8988T (cell line): ENCODE results near the gene RBM19.
A peak's percentile ranks its signal among the peaks of the same experiment; 100 is the strongest.

ENCODE experiments used
- DNase-seq: peaks from one replicate; pipeline ENCODE4 v3.0.0; 2011

The RBM19 gene

DNA sequence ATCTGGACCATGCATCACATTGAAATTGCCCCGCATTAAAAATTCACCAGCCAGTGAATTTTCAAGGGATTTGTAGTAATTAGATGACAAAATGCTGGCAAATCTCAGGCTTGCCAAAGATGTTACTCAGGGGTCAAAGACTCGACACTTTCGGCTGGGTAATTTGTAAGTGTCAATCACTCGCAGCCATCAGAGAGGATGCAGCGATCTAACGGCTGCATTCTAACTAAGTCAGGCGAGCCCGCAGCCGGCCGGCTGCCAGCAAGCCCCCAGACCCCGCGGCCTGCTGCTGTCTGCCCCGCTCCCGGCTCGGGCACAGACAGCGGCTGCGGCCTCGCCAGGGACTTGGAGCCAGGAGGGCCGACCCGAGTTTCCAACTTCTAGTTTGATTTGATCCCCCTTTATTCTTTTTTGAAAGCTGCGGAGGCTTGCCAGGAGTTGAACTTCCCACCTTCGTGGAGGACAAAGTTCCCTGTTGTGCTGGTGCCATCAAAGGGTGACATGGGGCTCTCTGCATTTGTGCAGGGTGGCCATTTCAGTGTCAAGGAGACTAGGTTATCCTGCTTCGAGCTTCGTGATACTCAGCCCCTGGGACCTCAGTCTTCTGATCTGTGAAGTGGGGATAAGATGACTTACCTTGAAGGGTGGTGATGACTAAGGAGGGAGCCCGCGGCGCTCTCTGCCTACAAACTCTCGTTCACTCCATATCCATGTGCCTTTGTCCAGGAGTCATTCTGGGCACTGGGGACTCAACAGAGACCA, 169.9 kb downstream of the RBM19 start:
- no peak for DNase-seq

DNA sequence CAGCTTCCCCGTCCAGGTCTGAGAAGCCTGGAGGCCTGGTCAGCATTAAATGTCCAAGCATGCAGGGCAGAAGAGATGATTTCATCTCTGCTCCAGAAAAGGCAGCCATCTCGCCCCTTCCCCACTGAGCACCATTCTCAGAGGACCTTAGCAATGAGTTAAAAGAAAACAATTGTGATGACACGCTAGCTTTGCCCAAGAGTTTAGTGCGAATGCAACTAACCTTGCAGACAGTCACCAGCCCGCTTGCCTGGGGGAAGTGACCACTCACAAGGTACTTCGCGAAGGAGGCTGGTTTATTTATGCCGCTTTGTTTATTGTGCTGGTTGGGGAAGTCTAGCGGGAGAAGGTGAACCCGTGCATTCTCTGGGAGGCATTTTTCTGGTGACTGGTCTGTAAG, 170.7 kb downstream of the RBM19 start:
- DNase-seq = no peak

- DNase-seq = no peak
Observed at GRCh38 chr12:113794774-113795173, 171.4 kb downstream of the RBM19 start.

GRCh38 chr12:113793250-113793649, 172.9 kb downstream of the RBM19 start:
- no peak for DNase-seq

DNA sequence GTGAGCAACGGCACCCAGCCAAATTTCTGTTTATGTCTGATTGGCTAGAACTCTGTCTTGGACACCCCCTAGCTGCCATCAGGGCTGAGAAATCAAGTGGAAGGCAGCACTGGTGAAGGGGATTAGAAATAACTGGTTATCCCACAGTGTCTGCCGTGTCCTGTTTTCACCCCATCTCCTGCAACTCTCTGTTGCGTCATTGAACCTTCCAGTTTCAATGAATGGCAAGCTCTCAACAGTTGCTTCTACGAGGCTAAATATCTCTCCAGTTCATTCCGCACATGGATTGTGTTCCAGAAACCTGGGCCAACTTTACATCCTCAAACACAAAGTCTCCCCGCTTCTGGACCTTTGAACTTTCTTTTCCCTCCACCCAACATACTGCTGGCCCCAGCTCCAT, 173.7 kb downstream of the RBM19 start:
- no peak for DNase-seq

GRCh38 chr12:113788020-113788856, 177.9 kb downstream of the RBM19 start:
- DNase-seq = no peak

- DNase-seq = no peak
Observed at GRCh38 chr12:113786107-113786506, 180.0 kb downstream of the RBM19 start.

- DNase-seq = no peak
Observed at GRCh38 chr12:113783811-113784210, 182.3 kb downstream of the RBM19 start.

DNA sequence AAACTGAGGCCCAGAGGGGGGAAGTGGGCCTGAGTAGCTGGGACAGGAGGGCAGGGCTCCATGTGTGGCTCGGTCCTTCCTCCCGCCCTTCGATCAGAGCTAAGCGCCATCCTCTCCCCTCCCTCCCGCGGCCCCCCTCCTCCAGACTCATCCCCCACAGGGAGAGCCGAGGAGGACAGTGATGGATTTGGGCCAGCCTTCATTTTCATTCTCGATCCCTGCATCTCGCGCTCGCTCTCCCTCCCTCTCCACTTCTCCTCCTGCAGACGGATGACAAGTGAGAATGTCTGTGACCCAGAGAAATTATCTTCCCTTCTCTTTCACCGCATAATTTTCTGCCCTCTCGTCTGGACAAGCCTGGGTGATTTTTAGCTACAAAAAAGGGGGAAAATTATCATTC, 183.3 kb downstream of the RBM19 start:
- DNase-seq = no peak

DNA sequence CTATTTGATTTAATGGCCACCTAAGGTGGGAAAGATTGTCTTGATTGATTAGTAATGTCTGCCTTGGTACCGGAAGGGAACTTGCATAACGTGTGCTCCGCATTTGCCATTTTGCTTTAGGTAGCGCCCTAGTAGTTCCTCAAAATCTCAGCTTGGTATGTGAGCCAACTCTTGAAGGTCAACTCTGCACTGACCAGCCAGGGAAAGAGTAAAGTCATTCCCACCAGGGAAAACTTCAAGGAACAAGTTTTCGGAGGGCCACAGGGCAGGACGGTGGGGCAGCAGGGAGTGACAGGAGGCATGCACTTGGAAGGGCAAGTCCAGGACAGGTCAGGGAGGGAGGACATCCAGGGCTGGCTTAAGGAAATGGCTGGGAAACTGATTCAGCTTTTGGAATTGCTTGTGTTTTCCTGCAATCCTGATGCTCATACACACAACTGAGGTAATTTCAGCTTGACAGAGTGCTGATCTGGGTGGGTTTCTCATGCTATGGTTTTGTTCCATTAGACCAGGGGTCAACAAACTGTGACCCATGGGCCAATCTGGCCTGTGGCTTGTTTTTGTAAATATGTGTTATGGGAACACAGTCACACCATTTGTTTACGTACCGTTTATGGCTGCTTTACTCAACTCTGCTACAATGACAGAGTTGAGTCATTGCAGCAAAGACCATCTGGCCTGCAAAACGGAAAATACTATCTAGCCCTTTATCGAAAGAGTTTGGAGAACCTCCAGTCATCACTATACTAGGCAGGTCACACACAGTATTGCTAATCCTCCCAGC, 184.5 kb downstream of the RBM19 start:
- DNase-seq = no peak

GRCh38 chr12:113779774-113780173, 186.4 kb downstream of the RBM19 start:
- DNase-seq = no peak

DNA sequence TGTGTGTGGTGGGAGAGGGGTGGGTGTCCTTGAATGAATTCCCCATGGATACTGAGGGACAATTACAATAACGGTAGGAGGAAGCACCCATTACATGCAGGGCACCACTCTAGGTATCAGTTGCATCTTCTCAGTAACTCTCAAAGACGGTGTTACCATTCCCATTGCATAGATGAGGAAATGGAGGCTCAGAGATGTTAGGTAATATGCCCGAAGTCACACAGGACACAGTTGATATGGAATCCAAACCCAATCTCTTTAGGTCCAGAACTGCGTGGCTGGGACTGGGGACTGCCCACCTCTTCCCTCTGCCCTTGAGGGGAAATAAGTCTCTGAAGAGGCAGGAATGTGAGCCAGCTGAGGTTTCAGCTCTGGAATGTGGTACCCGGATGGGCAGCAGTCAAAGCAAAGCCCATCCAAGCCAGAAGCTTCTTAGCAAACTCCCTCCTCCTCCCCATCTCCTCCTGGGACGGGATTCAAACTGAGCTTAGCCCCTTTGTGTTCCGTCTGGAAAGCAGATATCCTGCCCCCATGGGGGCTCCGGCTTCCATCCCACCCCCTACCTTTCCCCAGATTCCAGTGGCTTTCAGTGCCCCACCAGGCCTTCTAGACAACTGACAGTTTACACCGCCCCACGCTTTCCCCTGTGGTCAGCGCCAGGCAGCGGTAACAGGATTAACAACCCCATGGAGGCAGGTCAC, 187.5 kb downstream of the RBM19 start:
- DNase-seq = no peak

DNA sequence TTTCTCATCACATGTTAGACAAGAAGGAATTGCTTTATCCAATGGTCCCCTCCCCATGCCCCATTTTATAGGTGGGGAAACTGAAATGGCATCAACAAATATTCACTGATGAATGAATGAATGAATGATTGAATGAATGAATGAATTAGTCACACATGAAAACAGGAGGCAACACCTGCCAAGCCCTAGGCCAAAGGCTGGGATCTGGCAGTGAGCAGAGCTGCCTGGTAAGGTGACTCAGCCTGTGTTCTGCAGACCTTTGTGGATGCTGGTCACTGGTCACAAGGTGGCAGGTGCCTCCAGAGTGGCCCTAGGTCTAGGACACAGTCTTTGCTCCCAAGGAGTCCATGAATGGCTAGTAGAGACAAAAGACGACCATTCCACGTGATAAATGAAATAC, 188.4 kb downstream of the RBM19 start:
- no peak for DNase-seq

DNA sequence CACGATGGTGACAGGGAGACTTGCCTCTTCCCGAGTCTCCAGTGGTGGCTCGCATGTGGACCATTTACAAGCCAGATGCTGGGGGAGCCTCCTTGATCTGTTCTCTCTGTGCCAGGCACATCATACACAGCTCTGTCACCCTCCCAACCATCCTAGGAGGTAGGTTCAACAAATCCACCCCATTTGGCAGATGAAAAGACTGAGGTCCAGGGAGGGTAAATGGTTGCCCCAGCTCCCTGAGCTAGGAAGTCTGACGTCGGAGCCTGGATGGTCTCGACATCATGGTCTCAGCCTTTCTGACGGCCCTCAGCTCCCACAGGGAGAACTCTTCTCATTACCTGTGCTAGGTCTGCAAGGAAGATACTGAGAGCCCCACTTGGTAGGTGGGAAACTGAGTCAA, 189.6 kb downstream of the RBM19 start:
- no peak for DNase-seq

DNA sequence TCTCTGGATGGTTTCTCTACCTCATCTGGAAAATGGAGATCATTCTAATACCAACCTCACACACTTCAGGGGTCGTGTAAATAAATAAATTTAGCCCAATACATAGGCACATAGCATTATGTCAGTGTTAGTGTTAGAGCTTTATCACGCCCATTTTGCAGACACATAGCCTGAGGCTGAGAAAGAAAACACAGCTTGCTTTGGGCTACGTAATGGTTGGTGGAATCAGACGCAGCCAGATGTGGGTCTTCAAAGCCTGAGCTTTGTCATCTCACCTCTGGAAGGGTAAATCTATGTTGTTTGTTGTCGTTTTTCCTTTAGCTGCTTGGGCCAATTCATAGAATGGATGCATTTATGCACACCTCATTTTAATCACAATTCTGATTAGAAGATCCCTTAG, 191.6 kb downstream of the RBM19 start:
- no peak for DNase-seq

GRCh38 chr12:113772505-113773030, 193.6 kb downstream of the RBM19 start:
- no peak for DNase-seq

DNA sequence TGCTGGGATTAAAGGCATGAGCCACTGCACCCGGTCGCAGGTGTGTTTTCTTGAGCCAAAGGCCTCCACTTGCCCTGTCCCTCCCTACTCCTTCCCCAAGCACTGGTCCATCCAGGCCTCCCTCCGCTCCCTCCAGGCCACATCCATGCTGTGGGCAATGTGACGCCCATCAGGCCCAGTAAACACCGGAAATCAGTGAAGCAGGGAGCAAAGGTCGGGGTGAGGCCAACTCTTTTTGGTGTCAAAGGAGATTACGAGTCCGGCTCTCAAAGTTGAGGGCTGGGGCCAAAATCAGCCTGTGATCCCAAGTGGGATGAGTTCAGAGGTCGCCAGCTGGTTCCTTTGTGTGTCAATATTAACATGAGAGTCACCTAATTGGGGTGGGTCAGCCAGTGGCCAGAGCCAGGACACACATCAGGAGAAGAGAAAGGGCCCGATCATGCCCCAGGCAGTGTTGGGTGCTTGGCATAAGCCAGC, 195.7 kb downstream of the RBM19 start:
- DNase-seq = no peak

GRCh38 chr12:113769305-113769704, 196.8 kb downstream of the RBM19 start:
- no peak for DNase-seq

GRCh38 chr12:113768850-113769249, 197.3 kb downstream of the RBM19 start:
- DNase-seq = no peak

GRCh38 chr12:113766879-113767878, 198.9 kb downstream of the RBM19 start:
- peak; percentile 81 for DNase-seq
